Measurements from ENCODE around the gene RPAIN. TPM values are rescaled to one million over a fixed set of nuclear protein-coding genes. Genes with fewer than 3 reads are reported as not detected.

RPAIN gene
- total RNA-seq, 1 donor from 2014 or later = 121 TPM

- H3K27me3 ChIP-seq = no peaks in the 10 kb centered on the region
- Mint-ChIP-seq H3K9me3 (no peaks in the 10 kb centered on the region), H3K4me1 (peaks cover 24% of the 10 kb centered on the region), H3K36me3 (peaks cover 24% of the 10 kb centered on the region), H3K27me3 (ENCODE audit: insufficient read depth, low read depth) (peaks cover 2% of the 10 kb centered on the region), H3K27ac (peak within 1 kb of the TSS; percentile 44), H3K4me3 (peak within 1 kb of the TSS; percentile 85)
- peaks cover 36% of the 10 kb centered on the region for H3F3A ChIP-seq (ENCODE audit: low read depth)
- no peak within 1 kb of the TSS for H3K27ac ChIP-seq
- peaks cover 7% of the 10 kb centered on the region for H4K20me1 ChIP-seq (ENCODE audit: low read depth)
- peak within 1 kb of the TSS; percentile 53 for H2AFZ ChIP-seq (replicated peaks)
- peak within 1 kb of the TSS; percentile 89 for H3K4me3 ChIP-seq
- peaks cover 5% of the 10 kb centered on the region for H3K4me1 ChIP-seq
- no peaks in the 10 kb centered on the region for H3K9me3 ChIP-seq (ENCODE audit: low read depth)
- H3K36me3 ChIP-seq = peaks cover 16% of the 10 kb centered on the region
- H3K9ac ChIP-seq = peak within 1 kb of the TSS; percentile 83
- peaks cover 45% of the 10 kb centered on the region for H3K79me2 ChIP-seq (ENCODE audit: low read depth)
- peak; percentile 97 for TF ChIP-seq CTCF (IDR thresholded peaks at IDR 0.05)
- no peak for TF ChIP-seq EZH2phosphoT487 (IDR thresholded peaks at IDR 0.05)
- TF ChIP-seq EZH2 (IDR thresholded peaks at IDR 0.05) = no peak
- H3K4me2 ChIP-seq = peak within 1 kb of the TSS; percentile 93
- peak; percentile 96 for DNase-seq (ENCODE audit: low spot score)
Measured at GRCh38 chr17:5438716-5439445, 18.9 kb downstream of the RPAIN start, which contains the start of gene C1QBP. TSS of gene C1QBP (minus strand) at chr17:5439155. CDS start at chr17:5439073, 82 bp downstream.

GRCh38 chr17:5439446-5439764 is 19.4 kb downstream of the RPAIN start:
- DNase-seq (ENCODE audit: low spot score) = no peak
- no peaks in the 10 kb centered on the region for H3K9me3 Mint-ChIP-seq
- Histone ChIP-seq H3K79me2 (ENCODE audit: low read depth) (peaks cover 42% of the 10 kb centered on the region), H3K4me1 (peaks cover 5% of the 10 kb centered on the region), H3K4me3 (peak overlapping the region; percentile 89), H3K9ac (no peak overlapping the region), H3K4me2 (peak overlapping the region; percentile 62), H3K27me3 (no peaks in the 10 kb centered on the region), H3F3A (ENCODE audit: low read depth) (peaks cover 32% of the 10 kb centered on the region), H3K9me3 (ENCODE audit: low read depth) (no peaks in the 10 kb centered on the region), H3K27ac (no peak overlapping the region), H2AFZ (replicated peaks) (peak overlapping the region; percentile 43), H3K36me3 (peaks cover 16% of the 10 kb centered on the region), H4K20me1 (ENCODE audit: low read depth) (peaks cover 7% of the 10 kb centered on the region)
- H3K4me1 Mint-ChIP-seq = peaks cover 24% of the 10 kb centered on the region
- no peak for TF ChIP-seq EZH2 (IDR thresholded peaks at IDR 0.05)
- TF ChIP-seq CTCF (IDR thresholded peaks at IDR 0.05) = peak; percentile 27
- H3K27ac Mint-ChIP-seq = peak overlapping the region; percentile 44
- H3K36me3 Mint-ChIP-seq = peaks cover 26% of the 10 kb centered on the region
- peaks cover 2% of the 10 kb centered on the region for H3K27me3 Mint-ChIP-seq (ENCODE audit: insufficient read depth, low read depth)
- peak overlapping the region; percentile 85 for H3K4me3 Mint-ChIP-seq

GRCh38 chr17:5443728-5444127 is 23.7 kb downstream of the RPAIN start:
- Histone ChIP-seq H4K20me1 (ENCODE audit: low read depth) (no peaks in the 10 kb centered on the region), H3K79me2 (ENCODE audit: low read depth) (peaks cover 2% of the 10 kb centered on the region), H3K27ac (no peak overlapping the region), H3K4me2 (no peak overlapping the region), H3K9ac (no peak overlapping the region), H3K9me3 (ENCODE audit: low read depth) (no peaks in the 10 kb centered on the region), H3K27me3 (no peaks in the 10 kb centered on the region), H3K36me3 (peaks cover 5% of the 10 kb centered on the region), H2AFZ (replicated peaks) (no peak overlapping the region), H3K4me1 (no peaks in the 10 kb centered on the region), H3K4me3 (no peak overlapping the region), H3F3A (ENCODE audit: low read depth) (peaks cover 26% of the 10 kb centered on the region)
- Mint-ChIP-seq H3K4me1 (peaks cover 4% of the 10 kb centered on the region), H3K36me3 (peaks cover 16% of the 10 kb centered on the region), H3K9me3 (no peaks in the 10 kb centered on the region), H3K27ac (no peak overlapping the region), H3K27me3 (ENCODE audit: insufficient read depth, low read depth) (peaks cover 4% of the 10 kb centered on the region), H3K4me3 (no peak overlapping the region)
- TF ChIP-seq EZH2phosphoT487 (IDR thresholded peaks at IDR 0.05) = no peak
- TF ChIP-seq EZH2 (IDR thresholded peaks at IDR 0.05) = no peak
- DNase-seq (ENCODE audit: low spot score) = no peak

GRCh38 chr17:5444209-5444608 is 24.2 kb downstream of the RPAIN start:
- Histone ChIP-seq H3K36me3 (peaks cover 5% of the 10 kb centered on the region), H3K9me3 (ENCODE audit: low read depth) (no peaks in the 10 kb centered on the region), H3K4me3 (no peak overlapping the region), H3K27ac (no peak overlapping the region), H2AFZ (replicated peaks) (no peak overlapping the region), H3K4me1 (no peaks in the 10 kb centered on the region), H3K27me3 (no peaks in the 10 kb centered on the region), H3K9ac (no peak overlapping the region), H4K20me1 (ENCODE audit: low read depth) (no peaks in the 10 kb centered on the region), H3F3A (ENCODE audit: low read depth) (peaks cover 25% of the 10 kb centered on the region), H3K4me2 (no peak overlapping the region), H3K79me2 (ENCODE audit: low read depth) (no peaks in the 10 kb centered on the region)
- Mint-ChIP-seq H3K27ac (no peak overlapping the region), H3K36me3 (peaks cover 19% of the 10 kb centered on the region), H3K9me3 (no peaks in the 10 kb centered on the region), H3K27me3 (ENCODE audit: insufficient read depth, low read depth) (peaks cover 4% of the 10 kb centered on the region), H3K4me1 (peaks cover 3% of the 10 kb centered on the region), H3K4me3 (no peak overlapping the region)
- no peak for TF ChIP-seq EZH2 (IDR thresholded peaks at IDR 0.05)
- no peak for TF ChIP-seq CTCF (IDR thresholded peaks at IDR 0.05)
- no peak for DNase-seq (ENCODE audit: low spot score)

Data from neural progenitor cell (in vitro differentiated cells).